Tibial artery (tissue), 4 donors: ENCODE data around the gene KCTD13.

Experiments used
- DNase-seq, 2 donors: peaks; one replicate each; pipeline ENCODE4 v3.0.0-alpha.2; 2019
- H3K27ac ChIP-seq, 2 donors: fragments of 200-600 bp; sonication (generic) in 1 of 2; 1 replicate in 1 of 2; 2 replicates in 1 of 2; pipeline ENCODE4 v1.5.1; 2018 to 2019; ENCODE audit warnings: mild to moderate bottlenecking in 1 of 2
- H3K27me3 ChIP-seq, 2 donors: fragments of 200-600 bp; sonication (generic) in 1 of 2; one replicate each; pipeline versions ENCODE4 v1.5.1 to v1.6.0; 2016 to 2019
- H3K36me3 ChIP-seq, 3 donors: fragments of 200-600 bp; sonication (generic) in 2 of 3; one replicate each; pipeline ENCODE4 v1.5.1; 2016 to 2019; ENCODE audit warnings: mild to moderate bottlenecking in 2 of 3
- H3K4me1 ChIP-seq, 4 donors: fragments of 200-600 bp; sonication (generic) in 2 of 4; 1 replicate in 3 of 4; 2 replicates in 1 of 4; pipeline ENCODE4 v1.5.1; 2016 to 2019
- H3K4me3 ChIP-seq, 2 donors: fragments of 200-600 bp; sonication (generic) in 1 of 2; 1 replicate in 1 of 2; 2 replicates in 1 of 2; pipeline ENCODE4 v1.5.1; 2018 to 2019; ENCODE audit warnings: mild to moderate bottlenecking in 2 of 2
- H3K9me3 ChIP-seq, 3 donors: fragments of 200-600 bp; sonication (generic) in 1 of 3; one replicate each; pipeline ENCODE4 v1.5.1; 2016 to 2019
- intact Hi-C: fragments of 100-400 bp; cut with DNase I; formaldehyde crosslinking; loops from one replicate; pipeline ENCODE4 v1.15.0; 2023; ENCODE audit warnings: low total_unique reads
- TF ChIP-seq, protein P1 (sequence below), 2 experiments: fragments of 200-600 bp in 1 of 2; fragments of 450-650 bp in 1 of 2; IDR thresholded peaks; one replicate each; pipeline ENCODE4 v1.5.1; 2017 to 2019; ENCODE audit warnings: antibody characterized with exemption in 2 of 2, mild to moderate bottlenecking in 1 of 2, moderate library complexity in 1 of 2

KCTD13 gene

DNA sequence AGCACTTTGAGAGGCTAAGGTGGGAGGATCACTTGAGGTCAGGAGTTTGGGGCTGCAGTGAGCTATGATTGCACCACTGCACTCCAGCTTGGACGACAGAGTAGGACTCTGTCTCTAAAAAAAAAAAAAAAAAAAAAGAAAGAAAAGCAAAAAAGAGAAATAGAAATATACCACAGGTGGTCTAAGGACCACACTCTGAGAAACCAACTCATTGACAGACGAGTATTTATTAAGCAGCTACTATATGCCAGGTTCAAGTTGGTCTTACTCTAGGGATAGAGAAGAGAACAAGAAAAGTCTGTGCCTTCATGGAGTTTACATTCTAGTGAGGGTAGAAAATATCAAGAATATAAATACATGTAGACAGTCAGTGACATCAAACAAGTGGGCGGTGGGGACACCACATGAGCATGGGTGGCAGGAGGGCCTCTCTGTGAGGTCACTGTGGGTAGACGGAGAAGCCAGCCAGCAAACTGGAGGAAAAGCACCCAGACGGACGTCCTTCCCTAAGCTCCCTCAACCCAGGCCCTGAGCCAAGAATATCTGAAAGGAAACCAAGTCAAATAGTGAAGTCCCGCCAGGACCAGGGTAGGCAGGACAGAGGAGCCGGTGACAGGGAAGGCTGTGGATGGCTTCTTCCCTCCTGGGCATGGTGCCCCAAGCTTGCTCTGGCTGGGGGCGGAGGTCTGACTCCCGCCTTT lies 67.7 kb downstream of the KCTD13 start:
- intact Hi-C loops = no loop called here
- no peaks in the 10 kb centered on the region for H3K27me3 ChIP-seq
- H3K36me3 ChIP-seq = peaks cover 16 to 32% (median 30%) of the 10 kb centered on the region in 3 donors
- peak in 1 of 2 donors; percentile 82 for DNase-seq
- H3K4me1 ChIP-seq = peaks cover 0 to 31% (median 22%) of the 10 kb centered on the region in 4 donors
- H3K4me3 ChIP-seq = no peak overlapping the region
- no peaks in the 10 kb centered on the region for H3K9me3 ChIP-seq
- H3K27ac ChIP-seq = peak overlapping the region; percentile 53 to 54
- TF ChIP-seq, protein P1, sequence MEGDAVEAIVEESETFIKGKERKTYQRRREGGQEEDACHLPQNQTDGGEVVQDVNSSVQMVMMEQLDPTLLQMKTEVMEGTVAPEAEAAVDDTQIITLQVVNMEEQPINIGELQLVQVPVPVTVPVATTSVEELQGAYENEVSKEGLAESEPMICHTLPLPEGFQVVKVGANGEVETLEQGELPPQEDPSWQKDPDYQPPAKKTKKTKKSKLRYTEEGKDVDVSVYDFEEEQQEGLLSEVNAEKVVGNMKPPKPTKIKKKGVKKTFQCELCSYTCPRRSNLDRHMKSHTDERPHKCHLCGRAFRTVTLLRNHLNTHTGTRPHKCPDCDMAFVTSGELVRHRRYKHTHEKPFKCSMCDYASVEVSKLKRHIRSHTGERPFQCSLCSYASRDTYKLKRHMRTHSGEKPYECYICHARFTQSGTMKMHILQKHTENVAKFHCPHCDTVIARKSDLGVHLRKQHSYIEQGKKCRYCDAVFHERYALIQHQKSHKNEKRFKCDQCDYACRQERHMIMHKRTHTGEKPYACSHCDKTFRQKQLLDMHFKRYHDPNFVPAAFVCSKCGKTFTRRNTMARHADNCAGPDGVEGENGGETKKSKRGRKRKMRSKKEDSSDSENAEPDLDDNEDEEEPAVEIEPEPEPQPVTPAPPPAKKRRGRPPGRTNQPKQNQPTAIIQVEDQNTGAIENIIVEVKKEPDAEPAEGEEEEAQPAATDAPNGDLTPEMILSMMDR (IDR thresholded peaks at IDR 0.05) = no peak

DNA sequence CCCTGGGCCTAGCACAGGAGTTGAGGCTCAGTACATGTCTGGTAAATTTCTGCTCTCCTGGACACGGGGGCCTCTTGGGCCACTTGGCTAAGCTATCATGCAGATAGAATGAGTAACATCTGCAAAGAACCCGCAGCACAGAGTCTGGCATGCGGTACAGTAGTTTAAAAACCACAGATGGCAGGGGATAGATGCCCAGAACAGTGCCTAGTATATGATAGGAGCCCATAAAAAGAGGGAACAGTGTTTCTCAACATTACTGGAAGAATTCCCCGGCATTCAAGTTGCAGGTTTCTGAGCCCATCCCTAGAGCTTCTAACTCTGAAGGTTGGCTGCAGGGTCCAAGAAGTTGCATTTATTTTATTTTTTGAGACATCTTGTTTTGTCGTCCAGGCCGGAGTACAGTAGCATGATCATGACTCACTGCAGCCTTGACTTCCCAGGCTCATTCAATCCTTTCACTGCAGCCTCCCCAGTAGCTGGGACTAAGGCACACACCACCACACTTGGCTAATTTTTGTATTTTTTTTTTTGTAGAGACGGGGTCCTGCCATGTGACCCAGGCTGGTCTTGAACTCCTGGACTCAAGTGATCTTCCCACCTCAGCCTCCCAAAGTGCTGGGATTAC lies 68.8 kb downstream of the KCTD13 start:
- H3K36me3 ChIP-seq = peaks cover 16 to 32% (median 30%) of the 10 kb centered on the region in 3 donors
- intact Hi-C loops = no loop called here
- TF ChIP-seq, protein P1 (IDR thresholded peaks at IDR 0.05) = no peak
- no peaks in the 10 kb centered on the region for H3K27me3 ChIP-seq
- no peaks in the 10 kb centered on the region for H3K9me3 ChIP-seq
- no peak overlapping the region for H3K4me3 ChIP-seq
- H3K4me1 ChIP-seq = peaks cover 0 to 28% (median 21%) of the 10 kb centered on the region in 4 donors
- DNase-seq = no peak
- H3K27ac ChIP-seq = peak overlapping the region in 1 of 2 donors; percentile 0
